NCI-H69 (cell line): Measurements from ENCODE around the gene CAPS.
A peak's percentile ranks its signal among the peaks of the same experiment; 100 is the strongest.

ENCODE experiments used
- DNase-seq: peaks from one replicate; lab custom pipeline; 2025; lab: John Stamatoyannopoulos, UW

Gene CAPS

DNA sequence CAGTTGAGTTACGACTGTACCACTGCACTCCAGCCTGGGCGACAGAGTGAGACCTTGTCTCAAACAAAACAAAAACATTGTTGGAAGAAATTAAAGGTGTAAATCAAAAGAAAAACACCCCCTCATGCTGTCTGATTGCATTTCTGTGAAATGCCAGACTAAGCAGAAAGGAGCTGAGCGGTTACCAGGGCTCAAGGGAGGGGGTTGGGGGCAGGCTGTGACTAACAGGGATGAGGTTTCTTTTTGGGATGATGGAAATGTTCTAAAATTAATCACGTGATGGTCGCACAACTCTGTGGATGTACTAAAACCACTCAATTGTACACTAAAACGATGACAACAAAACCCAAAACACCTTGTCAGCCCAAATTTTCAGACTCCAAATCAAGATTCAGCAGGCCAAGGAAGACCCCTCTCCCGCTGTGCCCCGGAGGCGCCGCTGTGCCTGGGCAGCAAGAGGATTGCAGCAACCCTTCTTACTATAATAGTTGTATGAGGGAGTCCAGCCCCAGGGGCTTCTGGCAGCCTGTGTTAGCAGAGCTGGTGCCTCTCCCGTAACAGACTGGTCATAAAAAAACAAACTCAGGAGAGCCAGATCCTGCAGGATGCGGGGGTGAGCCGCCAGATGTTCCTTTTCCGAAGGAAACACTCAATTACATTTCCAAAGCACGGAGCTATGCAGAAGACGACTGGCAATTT lies 20.9 kb downstream of the CAPS start:
- peak; percentile 86 for DNase-seq

DNA sequence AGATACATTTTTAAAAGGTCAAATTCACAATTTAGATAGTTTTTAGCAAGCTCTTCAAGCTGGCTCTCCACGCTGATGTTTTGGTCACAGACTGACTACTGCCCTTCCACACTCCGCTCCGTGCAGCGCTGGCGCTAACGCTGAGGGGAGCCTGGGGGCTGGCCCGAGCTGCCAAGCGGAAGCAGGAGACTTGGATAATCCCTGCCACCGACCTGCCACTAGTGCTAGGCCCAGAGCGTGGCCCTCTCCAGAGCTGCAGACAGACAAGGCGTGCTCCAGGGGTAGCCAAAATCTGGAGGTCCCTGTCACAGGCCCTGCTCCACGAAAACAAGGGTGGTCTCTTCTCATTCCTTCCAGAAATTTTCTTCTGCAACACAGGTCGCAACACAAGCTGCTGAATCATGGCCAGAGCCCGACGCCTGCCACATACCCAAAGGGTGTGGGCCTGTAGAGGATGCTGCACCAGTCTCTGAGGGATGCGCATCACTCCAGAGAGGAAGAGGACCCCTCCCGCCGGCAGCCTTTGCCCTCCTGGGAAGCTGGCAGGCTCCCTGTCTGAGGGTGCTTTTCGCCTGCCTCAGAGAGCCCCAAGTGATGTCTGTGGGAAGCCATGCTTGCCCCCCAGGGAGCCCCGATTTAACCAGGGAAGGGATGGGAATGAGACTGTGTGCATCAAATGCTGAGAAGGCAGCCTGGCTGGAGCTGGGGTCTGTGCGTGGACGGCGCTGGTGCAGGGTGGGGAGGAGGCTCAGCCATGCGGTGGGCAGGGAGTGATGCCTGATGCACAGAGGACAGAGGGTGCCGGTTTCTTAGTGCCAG lies 21.6 kb downstream of the CAPS start:
- no peak for DNase-seq

DNA sequence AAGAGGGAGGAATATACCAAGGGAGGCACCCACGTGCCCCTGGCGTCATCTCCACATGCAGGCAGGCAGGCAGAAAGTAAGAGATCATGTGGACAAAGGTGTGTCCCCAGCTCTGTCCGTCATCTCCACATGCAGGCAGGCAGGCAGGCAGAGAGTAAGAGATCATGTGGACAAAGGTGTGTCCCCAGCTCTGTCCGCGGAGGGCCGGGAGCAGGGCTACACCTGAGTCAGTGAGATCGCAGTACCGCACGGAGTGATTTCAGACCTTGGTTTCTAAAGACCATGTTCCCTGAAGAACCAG lies 22.2 kb downstream of the CAPS start:
- DNase-seq, result no peak

DNA sequence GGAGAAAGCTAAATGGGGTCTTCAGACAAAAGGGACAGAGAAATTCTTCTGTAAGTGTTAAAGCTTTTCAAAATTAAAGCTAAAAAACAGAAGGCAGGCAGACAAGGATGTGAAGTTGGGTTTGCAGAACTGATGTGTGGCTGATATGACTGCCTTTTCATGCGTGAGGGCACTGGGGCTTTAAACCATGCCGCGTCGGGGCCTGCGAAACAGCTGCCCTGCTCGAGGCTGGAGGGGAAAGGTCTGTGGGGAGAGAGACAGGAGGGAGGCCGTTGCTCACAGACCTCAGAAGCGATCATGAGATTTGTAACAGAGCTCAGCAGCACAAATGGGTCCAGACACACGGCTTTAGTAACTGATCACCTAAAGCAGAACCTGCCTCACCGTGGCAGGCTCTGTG lies 23.5 kb downstream of the CAPS start:
- DNase-seq, result no peak

DNA sequence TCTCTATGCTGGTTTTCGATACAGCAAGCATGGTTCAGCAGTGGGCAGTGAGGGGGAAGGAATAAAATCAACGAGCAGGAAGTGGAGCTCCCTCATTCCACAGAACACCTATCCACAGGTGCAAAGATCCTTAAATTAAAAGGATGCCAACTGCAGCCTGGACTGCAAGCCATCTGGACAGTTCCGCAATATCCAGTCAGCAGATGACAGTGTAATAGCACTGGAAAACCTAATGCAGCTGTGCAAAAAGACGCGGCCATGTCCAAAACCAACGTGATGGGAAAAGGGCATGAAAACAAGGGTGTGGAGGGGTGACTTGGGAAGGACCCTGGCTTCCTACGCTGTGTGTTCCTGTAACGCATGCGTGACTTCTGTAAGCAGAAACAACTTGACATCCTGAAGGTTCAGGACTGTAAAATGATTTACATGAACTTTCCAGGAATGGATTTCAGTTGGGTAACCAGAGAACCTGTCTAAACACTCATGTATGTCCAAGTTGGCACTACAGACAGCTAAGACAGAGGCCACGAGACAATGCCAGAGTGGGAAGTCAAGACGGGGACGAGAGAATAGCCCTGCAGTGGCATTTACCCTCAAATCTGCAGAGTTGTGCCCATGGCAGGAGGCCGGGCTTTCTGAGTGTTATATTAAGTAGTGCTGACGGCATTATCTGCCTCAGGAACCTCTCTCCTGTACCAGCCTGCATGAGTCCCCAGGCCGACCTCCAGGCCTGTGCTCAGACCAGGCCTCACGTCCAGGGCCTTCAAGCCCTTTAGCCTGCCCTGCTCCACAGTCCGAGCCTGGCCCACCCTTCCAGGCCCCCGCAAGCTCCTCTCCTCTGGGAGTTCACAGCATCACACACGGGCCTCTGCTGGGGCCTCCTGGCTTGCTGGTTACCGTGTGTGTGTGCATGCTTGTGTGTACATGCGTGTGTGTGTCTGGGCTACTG lies 26.5 kb downstream of the CAPS start:
- DNase-seq, result no peak

DNA sequence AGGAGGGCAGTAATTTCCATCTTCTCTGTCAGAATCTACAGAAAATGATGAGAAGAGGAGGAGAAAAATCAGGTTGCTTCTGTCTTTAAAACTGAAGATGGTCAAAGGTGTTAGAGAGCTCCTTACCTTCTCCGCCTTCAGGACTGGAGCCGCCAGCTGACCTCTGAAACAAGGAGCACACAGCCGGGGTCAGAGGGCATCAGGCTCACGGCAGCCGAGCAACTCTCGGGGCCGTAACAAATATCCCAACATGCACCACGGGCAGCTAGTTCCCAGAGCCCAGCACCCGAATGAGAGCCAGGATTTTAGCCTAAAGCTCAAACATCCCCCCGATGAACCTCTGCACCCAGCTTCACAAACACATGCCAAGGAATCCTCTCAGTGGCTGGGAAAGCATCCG lies 27.6 kb downstream of the CAPS start:
- no peak for DNase-seq

DNA sequence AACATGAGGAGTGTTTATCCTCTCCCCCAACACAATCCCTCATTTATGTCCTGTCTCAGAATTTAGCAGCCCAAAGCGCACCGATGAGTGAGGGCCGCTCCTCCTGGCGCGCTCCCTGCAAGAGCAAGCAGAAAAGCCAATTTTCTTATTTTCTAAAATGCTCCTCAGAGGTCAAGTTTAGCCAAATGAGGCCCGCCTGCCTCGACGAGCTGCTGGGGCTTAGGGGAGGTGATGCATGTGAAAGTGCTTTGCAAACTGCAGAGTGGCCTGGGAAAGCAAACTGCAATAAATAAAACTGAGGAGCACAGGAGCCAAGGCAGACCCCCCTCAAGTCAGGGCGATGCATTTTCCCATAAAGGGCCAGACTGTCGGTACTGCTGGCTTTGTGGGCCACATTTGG lies 29.0 kb downstream of the CAPS start:
- DNase-seq, result no peak

DNA sequence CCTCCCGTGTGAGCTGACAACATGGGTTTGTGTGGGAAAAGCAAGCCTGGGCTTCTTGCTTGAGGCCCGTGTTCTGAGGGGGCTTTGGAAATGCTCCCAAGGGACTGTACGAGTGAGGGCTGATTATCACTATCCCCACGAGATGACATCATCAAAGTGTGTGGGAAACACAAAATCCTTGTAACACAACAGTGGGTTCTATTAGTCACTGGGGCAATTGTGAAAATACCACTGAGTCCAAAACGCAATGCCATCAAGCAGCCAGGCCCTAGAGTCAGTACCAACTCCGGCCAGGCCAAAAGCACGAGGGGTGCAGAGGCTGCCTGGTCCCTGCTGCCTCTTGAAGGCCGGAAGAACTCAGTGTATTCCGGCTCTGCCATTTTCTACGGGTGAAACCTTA lies 29.6 kb downstream of the CAPS start:
- DNase-seq, result no peak

DNA sequence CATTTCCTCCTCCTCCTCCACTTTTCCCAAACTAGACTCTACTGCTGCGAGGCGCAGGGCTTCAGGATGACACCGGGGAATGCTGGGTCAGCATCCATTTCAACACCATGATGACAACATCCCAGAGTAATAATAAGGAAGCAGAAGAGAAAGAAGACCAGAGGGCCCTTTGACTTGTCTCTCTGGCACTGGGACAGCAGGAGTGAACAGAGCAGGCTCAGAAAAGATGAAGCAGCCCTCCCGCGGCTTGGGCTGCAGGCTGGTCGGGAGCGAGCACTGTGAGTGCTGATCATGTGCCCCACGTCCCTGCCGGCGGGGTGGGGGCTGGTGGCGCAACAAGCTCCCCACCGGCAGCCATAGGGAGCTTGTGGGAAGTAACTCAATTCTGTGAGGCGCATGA lies 33.4 kb downstream of the CAPS start:
- peak; percentile 11 for DNase-seq

DNA sequence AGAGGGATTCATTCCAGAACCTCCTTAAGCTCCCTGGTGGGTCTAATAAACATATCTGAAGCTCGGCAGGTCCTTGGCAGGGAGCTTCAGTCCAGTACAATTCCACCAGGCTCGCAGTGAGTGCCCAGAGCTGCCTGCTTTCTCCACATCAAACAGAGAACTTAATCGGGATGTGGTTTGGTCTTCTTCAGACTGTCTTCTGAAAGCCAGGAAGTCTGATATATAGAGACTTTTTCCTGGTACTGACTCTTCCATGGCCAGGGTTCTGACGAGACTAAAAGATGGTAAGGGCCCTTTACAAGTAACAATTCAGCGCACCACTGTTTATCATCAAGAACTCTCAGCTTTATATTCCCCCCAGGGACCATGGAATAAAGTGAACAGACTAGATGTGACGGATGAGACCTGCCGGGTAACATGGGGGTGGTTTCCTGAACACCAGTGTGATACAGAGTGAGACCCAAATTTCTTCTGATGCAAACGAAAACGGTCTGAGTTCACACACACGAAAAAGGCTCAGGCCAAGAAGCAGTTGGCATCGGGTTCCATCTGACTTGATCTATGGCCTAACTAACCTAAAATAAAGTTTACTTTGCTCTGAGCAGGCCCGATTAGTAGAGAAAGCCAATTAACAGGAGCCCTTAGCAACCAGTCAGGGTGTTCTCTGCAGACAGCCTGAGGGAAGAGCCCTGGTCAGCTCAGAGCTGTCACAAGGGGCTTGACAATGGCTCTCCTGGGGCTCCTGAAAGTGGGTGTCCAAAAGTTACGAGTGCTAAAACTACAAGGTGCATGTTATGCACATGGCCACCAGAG lies 34.9 kb downstream of the CAPS start:
- DNase-seq, result peak; percentile 76

DNA sequence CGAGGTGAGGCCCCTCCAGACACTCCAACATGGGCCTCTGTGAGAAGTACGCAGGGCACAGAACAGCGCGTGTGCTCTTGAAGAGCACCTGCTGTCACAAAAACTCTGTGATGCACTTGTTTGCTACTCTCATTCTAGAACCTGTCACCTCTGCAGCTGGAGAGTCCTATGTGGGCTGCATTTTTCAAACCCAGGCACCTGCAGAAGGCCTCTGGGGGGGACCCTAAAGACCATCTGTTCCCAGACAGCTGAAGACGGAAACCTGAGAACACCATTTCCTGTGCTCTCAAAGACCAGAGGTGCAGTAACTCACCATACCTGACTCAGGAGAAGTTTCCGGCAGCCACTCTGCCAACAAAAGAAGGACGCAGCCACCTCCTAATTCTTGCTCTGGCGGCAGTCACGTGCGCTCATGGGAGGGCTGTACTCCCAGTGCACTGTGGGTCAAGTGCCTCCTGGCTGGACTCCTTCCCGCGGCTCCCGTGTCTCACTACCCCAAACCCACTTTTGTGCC lies 35.8 kb downstream of the CAPS start:
- DNase-seq, result peak; percentile 95

DNA sequence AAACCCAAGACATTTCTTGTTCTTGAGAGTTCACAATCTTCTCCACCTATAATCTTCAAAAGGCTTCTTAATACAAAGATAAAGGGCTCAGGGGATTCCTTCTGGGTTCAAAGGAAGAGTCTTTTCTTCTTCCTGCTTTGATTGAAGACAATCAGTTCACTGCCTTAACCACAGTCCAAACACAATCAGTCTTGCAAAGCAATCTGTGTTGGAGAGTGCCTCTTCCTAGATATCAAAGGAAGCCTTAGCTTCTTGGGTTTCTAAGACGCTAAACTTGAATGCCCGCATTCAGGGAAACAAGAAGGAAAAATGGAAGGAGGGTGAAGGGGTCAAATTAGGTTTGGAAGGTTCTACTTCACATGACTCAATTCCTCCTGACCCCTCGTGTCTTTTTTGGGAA lies 36.7 kb downstream of the CAPS start:
- peak; percentile 25 for DNase-seq

DNA sequence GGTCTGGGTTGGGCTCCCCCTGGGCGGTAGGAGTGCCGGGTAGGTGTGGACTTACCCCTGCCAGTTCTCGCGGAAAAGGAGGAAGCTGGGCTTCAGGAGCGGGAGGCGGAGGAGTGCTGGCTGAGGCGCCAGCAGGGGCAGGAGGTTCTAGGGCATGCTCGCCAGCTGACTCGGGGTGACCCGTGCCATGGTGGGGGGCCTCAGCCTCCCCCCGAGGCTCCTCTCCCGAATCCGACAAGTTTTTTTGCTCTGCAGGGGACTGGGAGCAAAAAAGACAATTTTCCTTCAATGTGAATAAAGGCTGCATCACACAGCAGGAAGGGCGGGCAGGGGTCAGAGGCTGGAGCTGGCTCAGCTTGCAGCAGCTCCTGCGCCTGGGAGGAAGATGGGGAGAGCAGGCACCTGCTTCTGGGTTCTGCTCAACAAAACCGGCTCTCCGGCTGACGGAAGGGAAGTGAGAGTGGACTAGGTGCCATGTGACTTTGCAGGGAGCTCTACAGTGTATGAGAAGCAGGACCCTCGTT lies 37.3 kb downstream of the CAPS start:
- DNase-seq, result peak; percentile 90

DNA sequence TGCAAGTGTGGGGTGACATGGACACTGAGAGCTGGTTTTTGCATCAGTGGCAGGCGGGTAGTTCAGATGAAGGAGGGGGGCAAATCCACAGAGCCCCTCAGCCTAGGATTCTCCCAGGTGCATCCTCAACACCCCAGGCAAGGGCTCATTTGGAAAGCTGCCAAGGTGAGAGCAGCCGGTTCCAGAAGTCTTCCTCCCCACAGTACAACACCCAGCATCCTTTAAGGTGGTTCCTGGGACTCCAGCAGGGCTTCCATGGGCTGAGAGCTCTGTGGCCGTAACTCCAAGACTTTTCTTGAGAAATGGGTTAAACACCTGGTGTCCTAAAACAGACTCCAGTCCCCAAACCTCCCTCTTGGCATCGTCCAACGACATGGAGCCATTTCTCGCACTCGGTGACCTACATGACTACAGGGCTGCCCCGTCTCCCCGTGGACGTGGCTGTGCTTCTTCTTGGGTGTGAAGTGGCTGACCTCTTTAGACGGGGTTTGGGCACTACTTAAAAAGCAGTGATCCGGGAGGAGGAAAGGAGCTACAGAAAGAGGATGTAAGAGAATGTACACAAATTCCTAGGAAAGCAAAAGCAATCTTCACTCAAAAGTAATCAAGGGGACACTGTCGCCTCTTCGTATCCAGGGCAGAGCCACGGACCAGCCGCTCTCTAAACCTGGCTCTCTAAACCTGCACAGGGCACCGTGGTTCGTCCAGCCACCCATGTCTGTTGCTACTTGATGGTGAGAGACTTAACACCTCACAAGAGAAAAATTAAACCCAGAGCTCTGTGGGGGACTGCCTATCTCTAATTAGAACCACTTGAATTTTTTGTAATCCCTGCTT lies 38.4 kb downstream of the CAPS start:
- peak; percentile 79 for DNase-seq

DNA sequence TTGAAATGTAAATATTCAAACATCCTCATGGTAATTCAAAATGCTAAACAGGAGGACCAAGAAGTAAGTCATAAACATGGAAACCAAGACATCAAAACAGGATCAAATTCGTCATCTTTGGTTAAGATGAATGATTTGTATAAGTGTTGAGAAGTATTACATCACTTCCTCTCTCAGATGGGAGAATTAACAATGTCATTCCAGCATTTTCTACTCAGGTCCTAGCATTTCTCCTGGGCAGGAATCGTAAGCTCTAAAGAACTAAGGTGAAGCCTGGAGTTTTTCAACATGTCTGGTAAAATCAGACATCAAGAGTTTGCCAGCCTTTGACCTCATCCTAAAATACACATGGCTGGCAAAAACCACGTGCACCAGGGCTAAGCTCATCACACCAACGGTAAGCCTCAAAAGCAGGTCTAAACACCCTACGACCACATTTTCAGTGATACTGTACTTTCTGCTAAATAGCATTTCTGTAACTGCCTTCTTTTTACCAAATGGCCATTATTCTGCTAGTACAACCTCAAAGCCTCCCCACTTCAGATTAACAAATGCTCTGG lies 39.1 kb downstream of the CAPS start:
- DNase-seq, result no peak

DNA sequence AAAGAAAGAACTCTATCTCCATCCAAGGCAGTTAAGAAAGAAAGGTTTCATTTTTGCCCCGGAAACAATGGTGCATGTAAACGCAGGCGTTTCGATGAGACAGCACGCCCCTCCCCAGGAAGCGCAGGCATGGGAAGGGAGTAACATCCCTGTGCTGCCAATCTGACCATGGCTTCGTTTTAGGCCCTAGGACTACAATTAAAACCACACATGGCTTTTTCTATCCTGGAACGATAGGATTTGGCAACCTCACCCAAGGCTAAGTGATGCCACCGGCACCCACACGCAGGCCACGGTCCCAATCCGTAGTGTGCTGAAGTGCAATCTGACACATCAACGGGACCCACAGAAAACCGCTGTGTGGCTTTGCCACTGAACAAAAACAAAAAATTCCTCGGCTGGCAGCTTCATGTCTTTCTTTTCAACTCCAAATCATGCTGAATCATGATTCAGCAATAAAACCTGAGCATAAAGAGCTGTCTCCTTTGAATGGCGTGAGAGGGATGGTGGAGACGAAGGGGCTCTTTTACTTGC lies 39.7 kb downstream of the CAPS start:
- peak; percentile 50 for DNase-seq

DNA sequence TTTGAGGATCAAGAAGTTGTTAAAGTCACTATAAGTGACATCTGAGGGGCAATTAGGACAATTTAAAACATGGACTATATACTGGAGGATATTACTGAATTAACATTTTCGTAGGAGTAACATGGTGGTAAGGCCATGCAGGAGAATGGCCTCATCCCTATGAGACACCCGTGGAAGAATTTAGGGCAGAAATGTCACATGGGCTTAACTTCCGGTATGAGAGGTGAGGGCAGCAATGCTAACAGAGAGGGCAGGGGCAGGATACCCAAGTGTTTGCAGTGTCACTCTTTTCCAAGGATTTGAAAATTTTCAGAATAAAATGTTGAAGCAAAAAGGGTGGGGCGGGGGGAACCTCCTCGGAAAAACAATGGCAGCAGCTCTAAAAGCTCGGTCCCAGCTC lies 40.2 kb downstream of the CAPS start:
- DNase-seq, result no peak

DNA sequence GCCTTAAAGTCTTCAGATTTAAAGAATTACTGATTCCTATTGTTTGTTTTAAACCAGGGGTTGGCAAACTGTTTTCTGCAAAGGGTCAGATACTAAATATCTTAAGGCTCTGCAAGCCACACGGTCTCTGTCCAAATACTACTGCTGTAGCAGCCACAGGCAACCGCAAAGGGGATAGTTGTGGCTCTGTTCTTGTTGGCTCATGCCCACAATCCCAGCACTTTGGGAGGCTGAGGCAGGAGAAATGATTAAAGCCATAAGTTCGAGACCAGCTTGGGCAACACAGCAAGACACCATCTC lies 41.5 kb downstream of the CAPS start:
- peak; percentile 62 for DNase-seq

DNA sequence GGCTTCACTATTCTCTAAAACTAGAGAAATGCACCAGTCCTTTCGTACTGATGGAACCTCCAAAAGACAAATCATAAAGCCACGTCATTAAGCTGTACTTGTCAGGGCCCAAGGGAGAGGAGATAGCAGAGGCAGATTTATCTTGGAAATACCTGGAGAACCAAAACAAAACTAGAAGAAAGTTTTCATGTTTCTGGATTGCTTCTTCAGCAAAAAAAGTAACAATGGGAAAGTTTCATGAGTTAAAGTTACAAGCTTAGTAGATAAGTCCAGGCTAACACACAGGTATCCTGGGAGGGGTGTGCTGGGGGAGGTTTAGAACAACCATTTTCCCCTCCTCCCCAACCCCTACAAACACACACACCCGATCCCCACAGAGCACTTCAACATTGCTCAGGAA lies 42.3 kb downstream of the CAPS start:
- DNase-seq, result peak; percentile 45

DNA sequence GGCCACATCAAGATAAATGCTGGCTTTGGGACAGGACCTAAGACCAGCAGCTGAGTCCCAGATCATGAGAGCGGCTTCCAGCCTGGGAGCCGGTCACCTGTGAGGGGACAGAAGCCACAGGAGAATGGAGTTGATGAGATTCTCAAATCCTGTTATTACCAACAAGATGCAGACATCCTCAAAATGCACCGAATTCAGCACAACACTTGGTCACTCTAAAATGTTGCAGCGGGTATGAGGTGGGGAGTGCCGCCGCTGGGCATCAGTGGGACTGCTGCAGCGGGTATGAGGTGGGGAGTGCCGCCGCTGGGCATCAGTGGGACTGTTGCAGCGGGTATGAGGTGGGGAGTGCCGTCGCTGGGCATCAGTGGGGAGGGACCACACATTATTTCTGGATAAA lies 42.7 kb downstream of the CAPS start:
- peak; percentile 64 for DNase-seq
